Prostate gland (tissue), 2 donors: ENCODE measurements around the gene AP3D1.

ENCODE experiments used
- CTCF ChIP-seq, 4 experiments: fragments of 200-600 bp in 2 of 4; fragments of 450-650 bp in 2 of 4; sonication (generic) in 2 of 4; IDR thresholded peaks; 1 replicate in 3 of 4; 2 replicates in 1 of 4; pipeline ENCODE4 v1.5.1; 2016 to 2019; ENCODE audit warnings: antibody characterized with exemption in 4 of 4, mild to moderate bottlenecking in 2 of 4, moderate library complexity in 2 of 4
- POLR2A ChIP-seq: fragments of 450-650 bp; IDR thresholded peaks from one replicate; pipeline ENCODE4 v1.6.1; 2016; ENCODE audit warnings: antibody characterized with exemption, mild to moderate bottlenecking
- POLR2AphosphoS5 ChIP-seq: sonication (generic); formaldehyde crosslinking; IDR thresholded peaks from one replicate; pipeline ENCODE4 v1.6.1; 2017; ENCODE audit warnings: antibody characterized with exemption

GRCh38 chr19:2064395-2064787 lies 87.0 kb downstream of the AP3D1 start:
- TF ChIP-seq POLR2A (no peak), CTCF (IDR thresholded peaks at IDR 0.05) (no peak), POLR2AphosphoS5 (no peak)
